PC-9 (cell line): ENCODE measurements around the gene PDZD7.

Source experiments
- CTCF ChIP-seq: fragments of 200-600 bp; sonication (generic); conservative IDR thresholded peaks from 2 replicates; pipeline ENCODE4 v1.6.1; 2017; ENCODE audit warnings: mixed run types, antibody characterized with exemption, mild to moderate bottlenecking, moderate library complexity
- EZH2 ChIP-seq: fragments of 200-600 bp; sonication (generic); IDR thresholded peaks from 2 replicates; pipeline ENCODE4 v1.8.0; 2017; ENCODE audit warnings: antibody characterized with exemption, low read depth

DNA sequence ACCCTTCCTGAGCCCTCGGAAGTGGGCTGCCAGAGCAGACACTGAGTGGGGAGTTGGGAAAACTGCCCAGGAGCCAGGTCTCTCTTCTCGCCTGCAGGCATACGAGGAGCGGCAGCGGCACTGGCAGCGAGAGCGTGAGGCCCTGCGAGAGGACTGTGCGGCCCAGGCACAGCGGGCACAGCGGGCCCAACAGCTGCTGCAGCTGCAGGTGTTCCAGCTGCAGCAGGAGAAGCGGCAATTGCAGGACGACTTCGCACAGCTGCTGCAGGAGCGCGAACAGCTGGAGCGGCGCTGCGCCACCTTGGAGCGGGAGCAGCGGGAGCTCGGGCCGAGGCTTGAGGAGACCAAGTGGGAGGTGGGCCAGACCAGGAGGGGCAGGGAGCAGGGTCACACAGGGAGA lies 25.6 kb downstream of the PDZD7 start:
- TF ChIP-seq CTCF = no peak
- TF ChIP-seq EZH2 = no peak
